Urinary bladder (tissue), 4 donors: ENCODE data around the gene KRTAP1-4. TPM values are rescaled to one million over a fixed set of nuclear protein-coding genes. Genes with fewer than 3 reads are reported as not detected.
"Not testable (repeated sequence)": the region's sequence is repeated elsewhere in the genome, so short reads cannot be mapped to it uniquely, and the experiment has no call there.

Source experiments
- DNase-seq: peaks from one replicate; pipeline ENCODE4 v3.0.0-alpha.2; 2015; ENCODE audit errors: extremely low spot score
- H3K27ac ChIP-seq: one replicate; pipeline ENCODE4 v1.5.1; 2013; ENCODE audit warnings: low read depth, mild to moderate bottlenecking, moderate library complexity
- H3K36me3 ChIP-seq: one replicate; pipeline ENCODE4 v1.6.1; 2013; ENCODE audit warnings: mild to moderate bottlenecking, moderate library complexity; ENCODE audit not compliant: insufficient read depth
- H3K4me1 ChIP-seq: one replicate; pipeline ENCODE4 v1.6.1; 2013; ENCODE audit warnings: mild to moderate bottlenecking, moderate library complexity; ENCODE audit not compliant: insufficient read depth
- H3K4me3 ChIP-seq: one replicate; pipeline ENCODE4 v1.5.1; 2013; ENCODE audit warnings: low read depth, low read length
- WGBS: extraction: QIAGEN DNeasy Blood & Tissue Kit; methylation state at CpG from one replicate; pipeline ENCODE4 v1.1.7; 2013; 5-methylcytosine and 5-hydroxymethylcytosine counted together
- polyA plus RNA-seq: library from polyadenylated mRNA; stranded (reverse); fragments of 200-250 nt; gene quantifications from one replicate; pipeline ENCODE4 v1.2.3, GENCODE V29; 2013
- total RNA-seq: library from RNA; depleted of rRNA; stranded (reverse); fragments of >200 nt; gene quantifications from one replicate; pipeline ENCODE4 v1.2.3, GENCODE V29; 2014
- donor health status: healthy with polysubstance abuse.
- donor health status: healthy.

Gene KRTAP1-4
- total and polyA plus RNA-seq, 2 donors: not detected

- WGBS: 40% methylated on average over 4 of the region's 4 CpGs
- Histone ChIP-seq H3K4me1 (no peaks in the 10 kb centered on the region), H3K27ac (no peak overlapping the region), H3K4me3 (no peak overlapping the region), H3K36me3 (no peaks in the 10 kb centered on the region)
- DNase-seq: no peak
Measured at GRCh38 chr17:41009301-41009760, 20.7 kb downstream of the KRTAP1-4 start.

DNA sequence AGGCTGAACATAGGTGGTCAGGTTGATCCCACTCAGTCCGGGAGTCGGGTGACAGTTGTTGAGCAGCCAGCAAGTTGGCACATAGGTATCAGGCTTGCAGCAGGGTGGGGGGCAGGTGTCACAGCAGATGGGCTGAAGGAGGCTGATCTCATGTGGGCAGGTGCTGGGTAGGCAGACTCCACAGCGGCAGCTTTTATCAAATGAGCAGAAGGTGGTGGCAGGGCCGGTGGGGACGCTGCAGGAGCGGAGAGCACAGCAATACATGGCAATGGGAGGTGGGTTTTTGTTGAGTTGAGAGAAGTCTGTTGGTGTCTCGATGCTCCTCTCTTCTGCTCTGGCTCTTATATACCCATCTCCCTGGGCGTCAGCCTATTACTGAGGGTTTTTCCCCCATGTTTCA is 21.2 kb downstream of the KRTAP1-4 start, which contains the start of gene KRTAP3-1:
Gene KRTAP3-1 (minus strand): TSS at position 318 of the 400 bp plus-strand sequence. CDS start 54 bp downstream, at position 264.
- no peaks in the 10 kb centered on the region for H3K4me1 ChIP-seq
- H3K4me3 ChIP-seq: no peak within 1 kb of the TSS
- 83% methylated on average over 8 of the region's 8 CpGs for WGBS
- DNase-seq: no peak
- no peak within 1 kb of the TSS for H3K27ac ChIP-seq
- H3K36me3 ChIP-seq: no peaks in the 10 kb centered on the region

GRCh38 chr17:41004397-41004796 is 25.6 kb downstream of the KRTAP1-4 start:
- Histone ChIP-seq H3K4me1 (no peaks in the 10 kb centered on the region), H3K36me3 (no peaks in the 10 kb centered on the region), H3K4me3 (no peak overlapping the region), H3K27ac (no peak overlapping the region)
- WGBS: 84% methylated on average over 3 of the region's 3 CpGs
- DNase-seq: no peak

GRCh38 chr17:41003926-41004325 is 26.1 kb downstream of the KRTAP1-4 start:
- Histone ChIP-seq H3K36me3 (no peaks in the 10 kb centered on the region), H3K4me3 (no peak overlapping the region), H3K27ac (no peak overlapping the region), H3K4me1 (no peaks in the 10 kb centered on the region)
- no peak for DNase-seq
- 66% methylated on average over 4 of the region's 4 CpGs for WGBS

- WGBS: 39% methylated on average over 5 of the region's 5 CpGs
- Histone ChIP-seq H3K4me1 (no peaks in the 10 kb centered on the region), H3K27ac (no peak overlapping the region), H3K4me3 (no peak overlapping the region), H3K36me3 (no peaks in the 10 kb centered on the region)
- no peak for DNase-seq
Measured at GRCh38 chr17:41002814-41003213, 27.2 kb downstream of the KRTAP1-4 start.

GRCh38 chr17:41001795-41002194 is 28.2 kb downstream of the KRTAP1-4 start:
- H3K27ac ChIP-seq: no peak overlapping the region
- no peak for DNase-seq
- 75% methylated on average over 4 of the region's 4 CpGs for WGBS

GRCh38 chr17:40999563-40999962 is 30.4 kb downstream of the KRTAP1-4 start, which contains the start of gene KRTAP3-2:
TSS of gene KRTAP3-2 (minus strand) at chr17:40999906. CDS start at chr17:40999853, 53 bp downstream.
- not testable (repeated sequence) for H3K4me3 ChIP-seq, H3K4me1 ChIP-seq, H3K27ac ChIP-seq, DNase-seq, H3K36me3 ChIP-seq
- 88% methylated on average over 6 of the region's 6 CpGs for WGBS

More at GRCh38 chr17:41001795-41002194, 28.2 kb downstream of the KRTAP1-4 start:
- Histone ChIP-seq H3K36me3 (no peaks in the 10 kb centered on the region), H3K4me3 (no peak overlapping the region), H3K4me1 (no peaks in the 10 kb centered on the region)

DNA sequence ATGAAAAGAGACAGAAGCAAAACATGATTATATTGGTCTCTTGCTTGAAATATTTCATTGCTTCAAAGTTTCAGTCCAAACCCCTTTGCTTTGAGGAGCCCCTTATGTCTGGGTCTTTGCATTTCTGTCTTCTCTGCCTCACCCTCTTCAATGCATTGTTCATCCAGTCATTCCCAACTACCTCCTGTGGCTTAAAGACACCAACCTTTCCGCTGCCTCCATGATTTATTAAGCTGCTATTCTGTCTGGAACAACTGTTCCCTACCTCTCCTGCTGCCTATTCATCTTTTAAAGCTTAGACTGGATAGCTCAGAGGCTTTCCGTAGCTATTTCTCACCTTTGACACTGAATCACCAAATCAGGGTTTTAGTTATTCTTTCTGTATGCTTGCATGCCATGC is 32.6 kb downstream of the KRTAP1-4 start:
- H3K4me1 ChIP-seq: no peaks in the 10 kb centered on the region
- H3K36me3 ChIP-seq: no peaks in the 10 kb centered on the region
- H3K27ac ChIP-seq: no peak overlapping the region
- DNase-seq: no peak
- 67% methylated on average over 2 of the region's 2 CpGs for WGBS
- H3K4me3 ChIP-seq: no peak overlapping the region

DNA sequence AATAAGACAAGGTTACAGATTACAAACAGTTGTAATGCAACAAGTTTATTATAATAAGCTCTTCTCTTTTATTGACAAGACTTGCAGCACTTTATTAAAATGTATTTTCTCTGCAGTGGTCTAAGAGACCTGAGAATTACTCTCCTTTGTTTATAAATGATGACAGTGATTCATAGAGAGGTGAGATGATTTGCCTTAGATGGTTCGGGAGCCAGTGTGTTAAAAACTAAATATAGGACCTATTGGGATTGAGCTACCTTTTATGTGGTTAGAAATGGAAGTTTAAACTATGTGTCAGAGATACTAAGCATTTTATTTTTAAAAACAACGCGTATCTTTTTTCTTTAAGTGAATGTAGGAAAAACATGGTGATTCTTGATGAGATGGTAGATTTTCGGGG is 33.2 kb downstream of the KRTAP1-4 start:
- Histone ChIP-seq H3K36me3 (no peaks in the 10 kb centered on the region), H3K27ac (no peak overlapping the region), H3K4me3 (no peak overlapping the region), H3K4me1 (no peaks in the 10 kb centered on the region)
- WGBS: 72% methylated on average over 4 of the region's 4 CpGs
- DNase-seq: no peak

DNA sequence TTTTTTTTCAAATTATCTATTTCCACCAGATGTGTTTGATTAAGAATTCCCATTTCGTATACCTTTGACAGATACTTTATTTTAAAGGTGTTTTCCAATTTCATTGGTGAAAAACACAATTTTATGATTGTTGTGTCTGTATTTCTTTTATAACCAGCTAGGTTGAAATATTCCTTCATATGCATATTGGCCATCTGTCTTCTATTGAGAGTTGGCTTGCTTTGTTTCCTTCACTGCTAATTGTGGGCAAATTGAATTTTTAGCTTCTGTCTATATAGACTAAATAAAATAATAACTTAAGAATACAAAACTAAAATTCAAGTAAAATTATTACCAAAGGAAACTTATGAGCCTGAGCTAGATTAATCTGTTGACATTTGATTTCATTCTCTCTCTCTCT is 34.9 kb downstream of the KRTAP1-4 start:
- Histone ChIP-seq H3K4me3 (no peak overlapping the region), H3K36me3 (no peaks in the 10 kb centered on the region), H3K27ac (no peak overlapping the region), H3K4me1 (no peaks in the 10 kb centered on the region)
- 33% methylated on average over 1 of the region's 1 CpG for WGBS
- DNase-seq: no peak

DNA sequence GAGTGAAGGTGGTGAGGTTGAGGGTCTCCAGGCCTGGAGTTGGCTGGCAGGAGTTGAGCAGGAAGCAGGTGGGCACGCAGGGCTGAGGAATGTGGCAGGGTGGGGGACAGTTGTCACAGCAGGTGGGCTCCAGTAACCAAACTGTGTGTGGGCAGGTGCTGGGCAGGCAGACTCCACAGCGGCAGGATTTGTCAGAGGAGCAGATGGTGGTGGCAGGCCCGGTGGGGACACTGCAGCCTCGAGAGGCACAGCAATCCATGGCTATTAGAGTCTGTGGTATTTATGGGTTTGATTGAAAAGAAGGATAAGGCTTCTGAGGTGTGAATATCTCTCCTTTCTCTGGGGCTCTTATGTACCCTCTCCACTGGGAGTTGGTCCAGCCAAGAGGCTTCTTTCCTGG is 36.2 kb downstream of the KRTAP1-4 start, which contains the start of gene KRTAP3-3:
Gene KRTAP3-3 (minus strand): TSS at position 326 of the 400 bp plus-strand sequence. CDS start 67 bp downstream, at position 259.
- WGBS: 19% methylated on average over 4 of the region's 4 CpGs
- H3K4me1 ChIP-seq: no peaks in the 10 kb centered on the region
- no peak for DNase-seq
- no peaks in the 10 kb centered on the region for H3K36me3 ChIP-seq
- no peak within 1 kb of the TSS for H3K4me3 ChIP-seq
- no peak within 1 kb of the TSS for H3K27ac ChIP-seq

DNA sequence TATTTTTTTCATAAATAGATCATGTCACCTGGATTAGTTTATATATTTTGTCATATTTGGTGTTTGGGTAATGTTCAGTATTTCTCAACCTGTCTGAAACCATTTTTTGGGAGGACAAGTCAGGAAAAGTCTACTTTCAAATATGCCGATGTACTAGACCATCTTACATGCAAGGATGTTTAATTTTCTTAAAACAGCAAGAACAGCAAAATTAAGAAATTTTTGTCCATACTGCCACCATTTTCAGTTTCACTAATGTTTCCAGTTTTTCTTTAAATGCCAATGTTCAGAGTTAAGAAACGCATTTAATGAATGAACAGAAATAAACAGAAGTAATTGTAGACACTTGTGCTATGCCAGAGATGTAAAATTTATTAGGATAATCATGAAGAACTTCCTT is 36.9 kb downstream of the KRTAP1-4 start:
- Histone ChIP-seq H3K4me1 (no peaks in the 10 kb centered on the region), H3K4me3 (no peak overlapping the region), H3K27ac (no peak overlapping the region), H3K36me3 (no peaks in the 10 kb centered on the region)
- DNase-seq: no peak
- 88% methylated on average over 2 of the region's 2 CpGs for WGBS

DNA sequence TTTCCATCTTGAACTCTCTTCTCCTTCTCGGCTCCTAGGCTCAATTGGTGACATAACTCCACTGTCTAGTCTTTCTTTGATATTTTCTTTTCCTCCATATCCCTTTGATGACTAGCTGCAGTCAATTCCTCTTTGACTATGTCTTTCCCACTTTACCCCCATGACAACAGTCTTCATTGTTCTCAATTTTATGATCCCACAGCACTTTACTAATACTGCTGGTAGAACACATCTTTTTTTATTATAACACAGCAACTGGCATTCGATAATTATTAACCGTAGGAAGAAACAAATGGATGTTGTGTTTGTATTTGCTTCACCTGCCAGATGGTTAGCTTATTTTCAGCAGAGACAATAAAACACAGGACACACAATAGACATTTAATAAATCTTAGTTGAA is 37.3 kb downstream of the KRTAP1-4 start:
- Histone ChIP-seq H3K4me1 (no peaks in the 10 kb centered on the region), H3K36me3 (no peaks in the 10 kb centered on the region), H3K27ac (no peak overlapping the region), H3K4me3 (no peak overlapping the region)
- 81% methylated on average over 3 of the region's 3 CpGs for WGBS
- no peak for DNase-seq

GRCh38 chr17:40986920-40987319 is 43.1 kb downstream of the KRTAP1-4 start:
- Histone ChIP-seq H3K36me3 (no peaks in the 10 kb centered on the region), H3K4me1 (no peaks in the 10 kb centered on the region), H3K27ac (no peak overlapping the region), H3K4me3 (no peak overlapping the region)
- WGBS: 47% methylated on average over 8 of the region's 8 CpGs
- DNase-seq: no peak

DNA sequence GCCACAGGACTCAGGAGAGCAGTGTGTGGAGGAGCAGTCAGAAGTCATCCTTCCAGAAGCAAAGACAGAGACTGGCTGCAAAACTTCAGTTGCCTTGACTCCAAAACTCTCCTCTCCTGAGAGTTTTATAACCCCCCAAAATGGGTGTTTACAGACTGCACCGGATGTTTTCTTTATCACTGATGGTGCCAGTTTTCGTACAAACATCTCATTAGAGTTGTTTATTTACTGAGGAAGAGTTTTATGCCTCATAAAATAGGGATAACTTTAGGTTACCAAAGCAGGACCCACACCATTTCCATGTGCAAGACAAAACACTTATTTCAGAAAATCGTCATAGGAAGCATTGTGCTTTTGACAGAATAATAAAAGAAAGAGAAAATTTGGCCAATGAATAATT is 45.8 kb downstream of the KRTAP1-4 start, which contains the start of gene KRT40:
Gene KRT40 (minus strand): TSS at position 101 of the 400 bp plus-strand sequence. CDS start 53 bp downstream, at position 48.
- H3K36me3 ChIP-seq: no peaks in the 10 kb centered on the region
- DNase-seq: no peak
- no peak within 1 kb of the TSS for H3K4me3 ChIP-seq
- H3K27ac ChIP-seq: no peak within 1 kb of the TSS
- H3K4me1 ChIP-seq: no peaks in the 10 kb centered on the region
- 17% methylated on average over 3 of the region's 3 CpGs for WGBS
